Thyroid gland (tissue), 4 donors: ENCODE measurements around the gene PTPN23.

ENCODE experiments used
- CTCF ChIP-seq, 6 experiments: fragments of 200-600 bp in 3 of 6; fragments of 450-650 bp in 3 of 6; sonication (generic) in 3 of 6; IDR thresholded peaks; one replicate each; pipeline ENCODE4 v1.5.1; 2016 to 2019; ENCODE audit warnings: antibody characterized with exemption in 6 of 6, mild to moderate bottlenecking in 2 of 6, inconsistent platforms in 1 of 6, moderate library complexity in 1 of 6
- POLR2A ChIP-seq, 2 donors: fragments of 450-650 bp; IDR thresholded peaks; one replicate each; pipeline ENCODE4 v1.6.1; 2017; ENCODE audit warnings: antibody characterized with exemption in 2 of 2, mild to moderate bottlenecking in 2 of 2, moderate library complexity in 1 of 2

GRCh38 chr3:47405820-47406761, 25.3 kb downstream of the PTPN23 start:
- TF ChIP-seq CTCF (IDR thresholded peaks at IDR 0.05) = no peak
- TF ChIP-seq POLR2A (IDR thresholded peaks at IDR 0.05) = no peak
